Right ventricle myocardium inferior (tissue), 1 donor: ENCODE measurements around the gene EPHB2. TPM values are rescaled to one million over a fixed set of nuclear protein-coding genes. Genes with fewer than 3 reads are reported as not detected.

Experiments
- ATAC-seq: fragments of 200-7000 bp; cut with Tn5 transposase; one replicate; pipeline ENCODE4 v1.9.1; 2020; ENCODE audit warnings: mild to moderate bottlenecking, moderate library complexity
- DNase-seq: peaks from one replicate; pipeline ENCODE4 v3.0.0; 2021; ENCODE audit errors: missing footprints
- intact Hi-C: fragments of 100-400 bp; cut with DNase I; formaldehyde crosslinking; loops from one replicate; pipeline ENCODE4 v1.11.0; 2022
- total RNA-seq: library from RNA; stranded (reverse); fragmentation: NEBNext Ultra II Directional; extraction: Animal tissue kit (Norgen Biotek cat#: 25700); gene quantifications from one replicate; pipeline ENCODE4 v1.2.1, GENCODE V29; 2021
- donor health status: DM: no; HTN: yes; CAD: no; lungs with severe emphysema.

The EPHB2 gene
- total RNA-seq, 1 donor from 2014 or later = 3.5 TPM

DNA sequence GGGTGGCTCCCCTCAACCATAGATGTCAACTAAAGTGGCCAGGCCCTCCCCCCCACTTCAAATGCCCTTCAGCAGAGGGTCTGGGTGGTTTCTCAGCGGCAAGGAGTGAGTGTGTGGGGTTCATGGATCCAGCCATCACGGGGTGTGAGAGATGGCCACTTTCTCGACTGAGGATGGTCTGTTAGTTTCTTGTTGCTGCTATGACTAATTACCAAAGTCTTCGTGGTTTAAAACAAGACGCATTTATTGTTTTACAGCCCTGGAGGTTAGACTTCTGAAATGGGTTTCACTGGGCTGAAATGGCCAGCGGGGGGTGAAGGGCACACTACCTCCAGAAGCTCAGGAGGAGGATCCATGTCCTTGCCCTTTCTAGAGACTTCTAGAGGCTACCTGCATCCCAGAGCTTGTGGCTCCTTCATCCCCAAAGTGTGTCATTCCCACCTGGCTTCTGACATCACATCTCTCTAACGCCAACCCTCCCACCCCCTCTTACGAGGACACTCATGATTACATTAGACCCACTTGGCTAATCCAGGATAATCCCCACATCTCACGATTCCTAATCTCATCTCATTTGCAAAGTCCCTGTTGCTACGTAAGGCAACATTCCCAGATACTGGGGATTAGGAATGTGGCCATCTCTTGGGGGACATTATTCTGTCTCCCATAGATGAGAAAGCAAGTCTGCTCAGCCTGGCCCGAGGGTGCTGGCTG, 53.0 kb downstream of the EPHB2 start:
- ATAC-seq = no peak
- intact Hi-C loops = no loop called here

DNA sequence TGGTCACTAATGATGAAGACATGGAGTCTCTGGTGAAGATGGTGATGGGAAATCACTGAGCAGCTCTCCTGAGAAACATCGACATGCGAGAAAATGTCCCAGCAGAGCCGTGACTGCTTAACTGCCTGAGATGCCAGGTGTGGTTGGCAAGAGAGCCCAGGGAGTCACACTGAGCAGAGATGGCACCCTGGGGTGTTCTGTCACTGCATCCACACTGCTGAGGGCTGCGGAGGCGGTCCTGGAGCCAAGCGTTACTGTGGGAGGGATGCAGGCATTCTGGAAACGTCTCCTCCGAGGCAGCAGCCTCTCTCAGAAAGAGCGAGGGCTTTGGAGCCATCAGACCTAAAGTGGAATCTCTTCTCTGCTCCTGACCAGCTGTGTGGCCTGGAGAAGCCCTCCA, 57.2 kb downstream of the EPHB2 start:
- ATAC-seq = no peak
- DNase-seq = no peak
- intact Hi-C loops = no loop called here

More for the DNA sequence above, 53.0 kb downstream of the EPHB2 start:
- no peak for DNase-seq

DNA sequence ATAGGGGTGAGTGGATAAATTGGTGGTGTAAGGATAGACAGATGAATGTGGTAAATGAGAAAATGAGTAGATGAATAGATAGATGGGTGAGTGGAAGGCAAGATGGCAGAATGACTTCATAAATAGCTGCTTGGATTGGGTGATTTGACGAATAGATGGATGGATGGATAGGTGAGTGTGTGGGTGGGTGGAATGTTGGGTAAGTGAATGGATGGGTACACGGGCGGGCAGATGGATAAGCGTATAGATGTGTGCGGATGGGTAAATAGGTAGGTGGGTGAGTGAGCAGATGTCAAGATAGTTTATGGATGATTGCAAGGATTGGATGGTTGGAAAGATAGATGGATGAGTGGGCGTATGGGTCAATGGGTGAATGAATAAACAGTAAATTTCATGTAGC, 59.3 kb downstream of the EPHB2 start:
- ATAC-seq (no peak), DNase-seq (no peak)
- intact Hi-C loops = no loop called here

- intact Hi-C loops = no loop called here
- no peak for ATAC-seq
- no peak for DNase-seq
Measured at GRCh38 chr1:22772014-22772413, 61.4 kb downstream of the EPHB2 start.

GRCh38 chr1:22773981-22774832, 63.6 kb downstream of the EPHB2 start:
- ATAC-seq (peak; percentile 69), DNase-seq (peak; percentile 80)
- intact Hi-C loops = no loop called here

DNA sequence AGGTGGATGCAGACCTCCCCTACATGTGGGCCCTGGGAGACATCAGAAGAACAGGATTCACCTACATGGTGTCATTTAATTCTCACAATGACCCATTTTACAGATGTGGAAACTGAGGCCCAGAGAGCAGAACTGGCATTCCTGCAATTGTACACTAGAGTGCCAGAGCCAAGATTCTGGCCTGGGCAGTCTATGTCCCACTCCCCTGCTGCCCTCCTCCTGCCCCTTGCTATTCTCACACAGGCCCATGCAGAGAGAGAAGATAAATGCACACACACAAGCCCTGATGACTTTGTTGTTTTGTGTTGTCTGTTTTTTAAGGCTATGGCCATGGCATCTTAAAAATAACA, 64.2 kb downstream of the EPHB2 start:
- no peak for DNase-seq
- no peak for ATAC-seq
- intact Hi-C loops = no loop called here

- peak; percentile 37 for DNase-seq
- intact Hi-C loops = no loop called here
- ATAC-seq = no peak
Measured at GRCh38 chr1:22775478-22775877, 64.8 kb downstream of the EPHB2 start.

- ATAC-seq (no peak), DNase-seq (peak; percentile 35)
- intact Hi-C loops = no loop called here
Measured at GRCh38 chr1:22776035-22776613, 65.5 kb downstream of the EPHB2 start.

DNA sequence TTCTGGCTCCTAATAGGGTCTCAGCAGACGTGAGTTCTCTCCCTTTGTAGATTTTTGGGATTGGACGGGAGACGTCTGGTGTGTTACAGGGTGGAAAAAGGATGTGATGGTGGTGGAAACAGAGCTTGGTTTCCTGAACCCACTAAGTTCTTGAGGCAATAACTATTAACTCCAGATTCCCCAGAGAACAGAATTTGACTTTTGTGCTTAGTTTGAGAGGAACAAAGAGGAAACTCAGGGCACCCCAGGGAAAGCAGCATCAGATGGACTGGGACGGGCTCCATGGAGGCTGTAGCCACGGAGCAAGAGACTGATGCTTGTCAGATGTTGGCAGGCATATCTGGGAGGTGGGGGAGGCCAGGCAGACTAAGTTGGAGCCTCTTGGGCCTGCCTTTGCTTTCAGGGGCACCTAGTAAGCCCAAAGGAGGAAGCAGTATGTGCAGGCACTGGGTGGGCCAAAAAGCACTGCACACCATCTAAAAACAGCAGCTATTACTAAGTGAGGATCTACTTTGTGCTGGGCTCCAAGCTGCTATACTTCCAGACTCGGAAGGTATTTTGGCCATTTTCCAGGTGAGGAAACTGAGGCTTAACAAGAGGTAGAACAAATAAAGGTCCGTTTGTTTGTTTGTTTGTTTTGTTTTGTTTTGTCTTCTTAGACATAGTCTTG, 66.9 kb downstream of the EPHB2 start:
- DNase-seq (peak; percentile 15), ATAC-seq (no peak)
- intact Hi-C loops = no loop called here

- intact Hi-C loops = no loop called here
- DNase-seq (peak; percentile 37), ATAC-seq (no peak)
Measured at GRCh38 chr1:22778408-22778807, 67.8 kb downstream of the EPHB2 start.

DNA sequence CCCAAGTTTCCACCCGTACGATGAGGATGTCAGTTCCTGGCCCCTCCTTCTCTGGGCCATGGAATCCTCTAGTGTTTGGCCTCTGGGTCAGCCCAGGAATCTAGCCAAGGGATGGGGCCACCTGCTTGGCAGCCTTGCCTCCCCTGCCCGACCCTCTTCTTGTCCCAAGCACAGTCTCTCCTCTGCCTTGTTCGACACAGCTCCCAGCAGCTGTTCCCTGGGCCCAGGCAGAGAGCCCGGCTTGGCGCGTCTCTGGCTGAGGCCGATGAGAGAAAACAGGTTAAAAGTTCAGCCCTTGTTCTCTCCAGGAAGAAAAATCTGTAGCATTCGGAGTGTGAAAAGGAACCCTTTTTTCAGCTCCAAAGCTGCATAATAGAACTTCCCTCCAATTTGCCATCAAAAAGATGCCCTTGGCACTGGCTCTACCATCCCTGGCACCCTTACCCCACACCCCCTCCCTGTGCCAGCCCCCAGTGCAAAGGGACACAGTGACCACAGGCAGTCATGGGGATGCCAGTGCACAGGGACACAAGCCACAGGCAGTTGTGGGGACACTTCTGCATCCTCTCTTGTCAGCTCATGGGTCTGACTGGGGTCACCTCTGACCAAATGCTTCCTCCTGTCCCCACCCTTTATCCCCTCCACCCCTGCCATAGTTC, 68.4 kb downstream of the EPHB2 start:
- DNase-seq (peak; percentile 77), ATAC-seq (peak; percentile 86)
- intact Hi-C loops = no loop called here

DNA sequence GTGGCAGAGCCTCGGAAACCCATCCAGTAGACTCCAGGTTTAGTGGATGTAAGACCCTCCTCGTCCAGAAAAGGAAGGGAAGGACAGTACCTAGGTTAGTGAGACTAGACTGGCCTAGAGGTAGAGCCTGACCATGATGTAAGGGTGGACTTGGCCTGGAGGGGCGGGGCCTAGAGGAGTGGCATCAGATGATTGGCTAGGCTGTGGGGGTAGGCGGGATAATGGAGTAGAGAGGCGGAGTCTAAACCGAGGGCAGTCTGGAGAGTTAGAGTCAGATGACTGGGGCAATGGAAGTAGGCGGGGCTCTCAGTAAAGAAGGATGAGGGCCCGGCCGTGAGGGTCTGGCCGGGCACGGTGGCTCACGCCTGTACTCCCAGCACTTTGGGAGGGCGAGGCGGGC, 70.1 kb downstream of the EPHB2 start:
- DNase-seq = peak; percentile 16
- intact Hi-C loops = no loop called here
- ATAC-seq = no peak

- intact Hi-C loops = no loop called here
- DNase-seq (no peak), ATAC-seq (no peak)
Measured at GRCh38 chr1:22781483-22781882, 70.8 kb downstream of the EPHB2 start.

- DNase-seq = peak; percentile 16
- intact Hi-C loops = no loop called here
- no peak for ATAC-seq
Measured at GRCh38 chr1:22782406-22782805, 71.8 kb downstream of the EPHB2 start.

- intact Hi-C loops = no loop called here
- ATAC-seq = no peak
- peak; percentile 56 for DNase-seq
Measured at GRCh38 chr1:22784317-22784716, 73.7 kb downstream of the EPHB2 start.

DNA sequence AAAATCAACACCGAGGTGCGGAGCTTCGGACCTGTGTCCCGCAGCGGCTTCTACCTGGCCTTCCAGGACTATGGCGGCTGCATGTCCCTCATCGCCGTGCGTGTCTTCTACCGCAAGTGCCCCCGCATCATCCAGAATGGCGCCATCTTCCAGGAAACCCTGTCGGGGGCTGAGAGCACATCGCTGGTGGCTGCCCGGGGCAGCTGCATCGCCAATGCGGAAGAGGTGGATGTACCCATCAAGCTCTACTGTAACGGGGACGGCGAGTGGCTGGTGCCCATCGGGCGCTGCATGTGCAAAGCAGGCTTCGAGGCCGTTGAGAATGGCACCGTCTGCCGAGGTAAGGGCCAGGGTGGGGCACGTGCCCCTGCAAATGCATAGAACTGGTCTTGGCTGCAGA, 74.1 kb downstream of the EPHB2 start:
- intact Hi-C loops = no loop called here
- DNase-seq = peak; percentile 41
- no peak for ATAC-seq

GRCh38 chr1:22786101-22786500, 75.5 kb downstream of the EPHB2 start:
- no peak for ATAC-seq
- DNase-seq = peak; percentile 16
- intact Hi-C loops = no loop called here

- ATAC-seq (no peak), DNase-seq (peak; percentile 37)
- intact Hi-C loops = no loop called here
Measured at GRCh38 chr1:22786719-22787489, 76.3 kb downstream of the EPHB2 start.
